Activated B cell treated with CpG ODN at 0.5 μM for 24 hours (primary cell): ENCODE data around the gene ZC3H8. TPM values are rescaled to one million over a fixed set of nuclear protein-coding genes. Genes with fewer than 3 reads are reported as not detected.

ENCODE experiments used
- ATAC-seq: fragments of 200-7000 bp; cut with Tn5 transposase; one replicate; pipeline ENCODE4 v1.10.0; 2021; ENCODE audit warnings: low read depth, mild to moderate bottlenecking, moderate library complexity
- CTCF ChIA-PET: fragments of 350-600 bp; sonication (Branson Sonifier 250); formaldehyde crosslinking; loops from one replicate; lab custom pipeline; 2021; ENCODE audit warnings: antibody characterized with exemption; lab: Charles Lee
- POLR2A ChIA-PET: fragments of 350-600 bp; sonication (Branson Sonifier 250); formaldehyde crosslinking; loops from one replicate; lab custom pipeline; 2021; ENCODE audit warnings: antibody characterized with exemption; lab: Charles Lee
- DNase-seq: peaks from one replicate; pipeline ENCODE4 v3.0.0; 2022
- H3K27ac Mint-ChIP-seq: one replicate; pipeline ENCODE4 v1.8.0; 2020; ENCODE audit warnings: mixed read lengths
- H3K27me3 Mint-ChIP-seq: one replicate; pipeline ENCODE4 v1.8.0; 2021; ENCODE audit warnings: mixed read lengths
- H3K36me3 Mint-ChIP-seq: one replicate; pipeline ENCODE4 v1.8.0; 2021; ENCODE audit warnings: low read depth, mixed read lengths
- H3K4me1 Mint-ChIP-seq: one replicate; pipeline ENCODE4 v1.8.0; 2021; ENCODE audit warnings: mixed read lengths
- H3K4me3 Mint-ChIP-seq: one replicate; pipeline ENCODE4 v1.8.0; 2020; ENCODE audit warnings: mild to moderate bottlenecking, mixed read lengths
- H3K9me3 Mint-ChIP-seq: one replicate; pipeline ENCODE4 v1.8.0; 2020; ENCODE audit warnings: mixed read lengths
- CTCF ChIP-seq: fragments of 200-600 bp; IDR thresholded peaks from one replicate; pipeline ENCODE4 v1.8.0; 2022; ENCODE audit warnings: antibody characterized with exemption, mild to moderate bottlenecking
- intact Hi-C: fragments of 100-400 bp; cut with micrococcal nuclease; formaldehyde crosslinking; loops from one replicate; pipeline ENCODE4 v1.15.1; 2024
- total RNA-seq: library from RNA; stranded (reverse); gene quantifications from 2 replicates; pipeline ENCODE4 v1.2.3, GENCODE V29; 2022

ZC3H8 gene
- total RNA-seq, 1 donor from 2014 or later: 25.7 TPM

- H3K27ac Mint-ChIP-seq: no peak overlapping the region
- H3K27me3 Mint-ChIP-seq: no peaks in the 10 kb centered on the region
- ChIA-PET POLR2A (no interaction called here), CTCF (no interaction called here)
- intact Hi-C loops: no loop called here
- H3K36me3 Mint-ChIP-seq: peaks cover 1% of the 10 kb centered on the region
- H3K9me3 Mint-ChIP-seq: peaks cover 9% of the 10 kb centered on the region
- no peaks in the 10 kb centered on the region for H3K4me1 Mint-ChIP-seq
- ATAC-seq (no peak), DNase-seq (no peak)
- TF ChIP-seq CTCF: no peak
- H3K4me3 Mint-ChIP-seq: no peak overlapping the region
These were observed 55.7 kb downstream of the ZC3H8 start for GRCh38 chr2:112199188-112199587.

DNA sequence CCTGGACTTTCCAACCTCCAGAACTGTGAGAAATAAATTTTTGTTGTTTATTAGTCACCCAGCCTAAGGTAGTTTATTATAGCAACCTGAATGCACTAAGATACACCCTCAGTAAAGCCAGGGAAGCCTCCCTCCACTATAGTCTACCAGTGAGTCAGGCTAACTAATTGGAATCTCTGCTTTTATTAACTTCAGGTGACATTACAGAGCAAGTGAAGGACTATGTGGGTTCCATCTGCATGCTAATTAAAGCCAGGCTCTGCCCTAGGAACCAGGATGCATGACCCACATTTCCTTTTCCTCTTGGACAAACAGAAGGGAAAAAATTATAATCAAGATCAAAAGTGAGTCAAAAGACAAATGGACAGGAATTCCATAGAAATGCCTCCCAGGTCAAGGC is 56.1 kb downstream of the ZC3H8 start:
- no peak overlapping the region for H3K4me3 Mint-ChIP-seq
- peaks cover 1% of the 10 kb centered on the region for H3K36me3 Mint-ChIP-seq
- no peaks in the 10 kb centered on the region for H3K27me3 Mint-ChIP-seq
- no peaks in the 10 kb centered on the region for H3K4me1 Mint-ChIP-seq
- POLR2A ChIA-PET: no interaction called here
- H3K27ac Mint-ChIP-seq: no peak overlapping the region
- peaks cover 7% of the 10 kb centered on the region for H3K9me3 Mint-ChIP-seq
- TF ChIP-seq CTCF: no peak
- no peak for DNase-seq
- CTCF ChIA-PET: no interaction called here
- ATAC-seq: no peak
- intact Hi-C loops: no loop called here

GRCh38 chr2:112197868-112198267 is 57.0 kb downstream of the ZC3H8 start:
- intact Hi-C loops: no loop called here
- Mint-ChIP-seq H3K27me3 (no peaks in the 10 kb centered on the region), H3K4me1 (no peaks in the 10 kb centered on the region), H3K27ac (no peak overlapping the region), H3K36me3 (no peaks in the 10 kb centered on the region), H3K4me3 (no peak overlapping the region), H3K9me3 (peaks cover 7% of the 10 kb centered on the region)
- no peak for DNase-seq
- no peak for TF ChIP-seq CTCF
- CTCF ChIA-PET: no interaction called here
- no peak for ATAC-seq
- POLR2A ChIA-PET: no interaction called here

DNA sequence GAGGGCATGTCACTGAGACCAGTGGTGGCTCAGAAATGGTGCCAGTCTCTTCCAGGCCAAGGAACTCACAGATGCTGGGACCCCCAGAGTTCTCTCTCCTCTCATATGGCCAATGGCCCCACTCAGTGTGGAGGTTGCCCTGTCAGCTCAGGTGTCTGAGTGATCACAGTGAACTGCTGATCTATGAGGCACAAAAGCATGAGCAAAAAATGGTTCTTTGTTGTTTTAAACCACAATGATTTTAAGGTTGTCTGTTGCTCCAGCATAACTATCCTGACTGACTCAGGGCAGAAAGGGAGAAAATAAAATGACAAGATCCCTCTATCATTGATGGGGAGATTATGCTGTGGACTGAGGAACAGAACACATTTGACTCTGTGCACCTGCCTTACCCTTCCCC is 58.9 kb downstream of the ZC3H8 start:
- POLR2A ChIA-PET: no interaction called here
- Mint-ChIP-seq H3K27ac (no peak overlapping the region), H3K36me3 (no peaks in the 10 kb centered on the region), H3K4me1 (no peaks in the 10 kb centered on the region), H3K9me3 (peaks cover 5% of the 10 kb centered on the region), H3K27me3 (no peaks in the 10 kb centered on the region), H3K4me3 (no peak overlapping the region)
- DNase-seq: no peak
- no peak for TF ChIP-seq CTCF
- CTCF ChIA-PET: no interaction called here
- ATAC-seq: no peak
- intact Hi-C loops: no loop called here

- Mint-ChIP-seq H3K9me3 (peaks cover 5% of the 10 kb centered on the region), H3K27me3 (no peaks in the 10 kb centered on the region), H3K4me1 (no peaks in the 10 kb centered on the region), H3K27ac (no peak overlapping the region), H3K36me3 (no peaks in the 10 kb centered on the region), H3K4me3 (no peak overlapping the region)
- DNase-seq: no peak
- no peak for ATAC-seq
- intact Hi-C loops: no loop called here
- ChIA-PET CTCF (no interaction called here), POLR2A (no interaction called here)
- no peak for TF ChIP-seq CTCF
These were observed 59.6 kb downstream of the ZC3H8 start for GRCh38 chr2:112195167-112195766.
